A673 (cell line): ENCODE results near the gene ARHGEF28.

ENCODE experiments used
- EZH2 ChIP-seq: fragments of 200-600 bp; sonication (generic); IDR thresholded peaks from 2 replicates; pipeline ENCODE4 v1.6.1; 2017; ENCODE audit warnings: borderline replicate concordance, low read depth, mild to moderate bottlenecking, mixed read lengths, antibody characterized with exemption, low read length; ENCODE audit not compliant: poor library complexity, severe bottlenecking
- TF ChIP-seq, protein P1 (sequence below): fragments of 300-800, 200-600 bp; sonication (generic); conservative IDR thresholded peaks from 2 replicates; pipeline ENCODE4 v1.5.1; 2017; ENCODE audit warnings: low read depth, mild to moderate bottlenecking, antibody characterized with exemption, low read length, moderate library complexity, mixed read lengths

DNA sequence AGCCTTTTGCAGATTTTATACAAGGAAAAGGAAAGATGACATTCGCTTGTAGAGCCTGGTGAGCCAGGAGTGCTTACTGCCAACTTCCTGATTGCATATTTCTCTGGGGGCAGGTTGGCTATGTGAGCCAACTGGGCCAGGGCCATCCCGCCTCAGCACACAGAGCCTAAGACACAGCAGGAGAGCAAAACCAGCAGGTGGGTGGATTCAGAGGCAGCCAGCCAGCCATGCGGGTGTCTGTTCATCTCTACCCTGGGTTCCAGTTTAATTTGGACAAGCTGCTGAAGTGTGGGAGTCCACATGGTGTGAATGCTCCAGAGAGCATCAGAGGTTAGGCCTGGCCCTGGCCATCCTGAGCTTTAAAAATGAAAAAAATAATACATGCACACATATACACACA is 291.4 kb downstream of the ARHGEF28 start:
- no peak for TF ChIP-seq EZH2
- TF ChIP-seq, protein P1, sequence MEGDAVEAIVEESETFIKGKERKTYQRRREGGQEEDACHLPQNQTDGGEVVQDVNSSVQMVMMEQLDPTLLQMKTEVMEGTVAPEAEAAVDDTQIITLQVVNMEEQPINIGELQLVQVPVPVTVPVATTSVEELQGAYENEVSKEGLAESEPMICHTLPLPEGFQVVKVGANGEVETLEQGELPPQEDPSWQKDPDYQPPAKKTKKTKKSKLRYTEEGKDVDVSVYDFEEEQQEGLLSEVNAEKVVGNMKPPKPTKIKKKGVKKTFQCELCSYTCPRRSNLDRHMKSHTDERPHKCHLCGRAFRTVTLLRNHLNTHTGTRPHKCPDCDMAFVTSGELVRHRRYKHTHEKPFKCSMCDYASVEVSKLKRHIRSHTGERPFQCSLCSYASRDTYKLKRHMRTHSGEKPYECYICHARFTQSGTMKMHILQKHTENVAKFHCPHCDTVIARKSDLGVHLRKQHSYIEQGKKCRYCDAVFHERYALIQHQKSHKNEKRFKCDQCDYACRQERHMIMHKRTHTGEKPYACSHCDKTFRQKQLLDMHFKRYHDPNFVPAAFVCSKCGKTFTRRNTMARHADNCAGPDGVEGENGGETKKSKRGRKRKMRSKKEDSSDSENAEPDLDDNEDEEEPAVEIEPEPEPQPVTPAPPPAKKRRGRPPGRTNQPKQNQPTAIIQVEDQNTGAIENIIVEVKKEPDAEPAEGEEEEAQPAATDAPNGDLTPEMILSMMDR, result no peak
